ENCODE data around the gene WFIKKN2. TPM values are rescaled to one million over a fixed set of nuclear protein-coding genes. Genes with fewer than 3 reads are reported as not detected.

The WFIKKN2 gene
- total RNA-seq, 2 experiments from 2014 or later, result not detected

DNA sequence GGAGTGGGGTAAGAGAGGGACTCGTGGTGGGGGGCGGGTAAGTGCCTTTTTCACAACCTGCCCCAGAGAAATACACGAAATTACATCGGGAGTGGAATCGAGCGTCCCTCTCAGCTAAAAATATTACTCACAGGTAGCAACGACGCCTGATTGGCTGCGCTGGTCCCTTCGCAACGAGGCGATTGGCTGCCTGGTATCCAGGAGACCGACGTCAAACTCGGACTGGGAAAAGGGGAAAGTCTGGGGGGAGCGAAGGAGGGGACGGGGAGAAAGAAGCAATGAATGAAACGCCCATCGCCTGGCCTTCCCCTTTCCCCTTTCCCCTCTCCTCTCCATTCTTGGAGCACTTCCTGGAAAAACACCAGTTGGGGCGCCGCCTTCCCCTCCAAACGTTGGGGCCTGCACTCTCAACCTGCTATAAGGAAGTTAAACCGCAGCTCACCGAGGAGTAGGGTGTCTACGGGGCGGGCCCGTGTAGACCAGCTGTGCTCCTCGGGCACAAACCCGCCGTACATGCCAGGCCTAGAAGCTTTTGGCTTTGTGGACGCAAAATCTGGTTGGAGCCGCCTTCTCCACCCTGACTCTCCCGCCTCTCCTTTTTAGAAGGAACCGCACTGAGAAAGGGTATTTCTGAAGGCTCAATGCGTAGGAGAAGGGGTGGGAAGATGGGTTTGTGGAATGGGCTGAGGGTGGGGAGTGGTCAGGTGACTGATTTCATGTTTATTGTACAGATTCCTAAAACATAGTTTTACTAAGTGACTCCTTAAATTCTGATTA lies 32.2 kb downstream of the WFIKKN2 start:
- Histone ChIP-seq H3K4me3 (ENCODE audit: low read depth, low read length, poor library complexity, severe bottlenecking) (peak overlapping the region; percentile 72), H3K79me2 (ENCODE audit: insufficient read depth, low read depth, low read length) (peaks cover 33% of the 10 kb centered on the region; the same call in 1 of the 2 replicates), H3K27ac (ENCODE audit: low read depth, low read length, poor library complexity, severe bottlenecking) (peak overlapping the region; percentile 93), H3K4me2 (ENCODE audit: low read length) (peak overlapping the region; percentile 88), H4K20me1 (ENCODE audit: insufficient read depth, low read length) (peaks cover 11% of the 10 kb centered on the region; the same call in 1 of the 2 replicates), H3K4me1 (ENCODE audit: insufficient read depth, low read length, poor library complexity, severe bottlenecking) (peaks cover 16% of the 10 kb centered on the region), H3K9me3 (ENCODE audit: low read length) (no peaks in the 10 kb centered on the region), H3K36me3 (ENCODE audit: insufficient read depth, low read length) (peaks cover 12% of the 10 kb centered on the region), H2AFZ (ENCODE audit: low read length) (peak overlapping the region; percentile 81), H3K9me2 (ENCODE audit: insufficient read depth, low read length) (no peaks in the 10 kb centered on the region)
- intact Hi-C loops (cut with micrococcal nuclease; ENCODE audit: unreplicated experiment), result loop anchor here (5.0 to 10.0 kb wide), 4 partner anchors 160 to 395 kb away; partner anchors contain the start of genes ANKRD40, MBTD1, SPAG9 and UTP18
- ChIA-PET CTCF (ENCODE audit: unreplicated experiment) (no interaction called here), POLR2A (interaction anchor here (0.5 to 5.5 kb wide), 12 partner anchors 12 to 390 kb away, joined by 3 to 23 read pairs (median 6); no protein-coding TSS in a partner anchor)
- DNase-seq (ENCODE audit: low spot score), result peak; percentile 92
- no TSS peak for BruUV-seq (replicated peaks)
- TF ChIP-seq EZH2phosphoT487 (IDR thresholded peaks at IDR 0.05; ENCODE audit: borderline replicate concordance, low read depth, low read length), result no peak
- TF ChIP-seq CTCF (conservative IDR thresholded peaks at IDR 0.05; ENCODE audit: low read length), result no peak

- peaks cover 16% of the 10 kb centered on the region for H3K4me1 ChIP-seq (ENCODE audit: insufficient read depth, low read length, poor library complexity, severe bottlenecking)
- H4K20me1 ChIP-seq (ENCODE audit: insufficient read depth, low read length), result peaks cover 11% of the 10 kb centered on the region; the same call in 1 of the 2 replicates
- CTCF ChIA-PET (ENCODE audit: unreplicated experiment), result no interaction called here
- POLR2A ChIA-PET, result interaction anchor here (1.0 to 5.5 kb wide), 3 partner anchors 15 to 37 kb away, joined by 3 to 23 read pairs (median 17); no protein-coding TSS in a partner anchor
- H3K4me2 ChIP-seq (ENCODE audit: low read length), result peak overlapping the region; percentile 88
- no peak for TF ChIP-seq EZH2phosphoT487 (IDR thresholded peaks at IDR 0.05; ENCODE audit: borderline replicate concordance, low read depth, low read length)
- no peak for TF ChIP-seq CTCF (conservative IDR thresholded peaks at IDR 0.05; ENCODE audit: low read length)
- peak overlapping the region; percentile 72 for H3K4me3 ChIP-seq (ENCODE audit: low read depth, low read length, poor library complexity, severe bottlenecking)
- peak overlapping the region; percentile 93 for H3K27ac ChIP-seq (ENCODE audit: low read depth, low read length, poor library complexity, severe bottlenecking)
- DNase-seq (ENCODE audit: low spot score), result no peak
- H2AFZ ChIP-seq (ENCODE audit: low read length), result peak overlapping the region; percentile 81
- no peaks in the 10 kb centered on the region for H3K9me3 ChIP-seq (ENCODE audit: low read length)
- H3K36me3 ChIP-seq (ENCODE audit: insufficient read depth, low read length), result peaks cover 6% of the 10 kb centered on the region
- peaks cover 29% of the 10 kb centered on the region; the same call in 1 of the 2 replicates for H3K79me2 ChIP-seq (ENCODE audit: insufficient read depth, low read depth, low read length)
- H3K9me2 ChIP-seq (ENCODE audit: insufficient read depth, low read length), result no peaks in the 10 kb centered on the region
- intact Hi-C loops (cut with micrococcal nuclease; ENCODE audit: unreplicated experiment), result loop anchor here (5.0 to 10.0 kb wide), 4 partner anchors 161 to 394 kb away; partner anchors contain the start of genes ANKRD40, MBTD1, SPAG9 and UTP18
- no TSS peak for BruUV-seq (replicated peaks)
These were observed 32.7 kb downstream of the WFIKKN2 start for GRCh38 chr17:50868140-50868438.

All from OCI-LY7 (cell line).